SU-DHL-6 (cell line): Measurements from ENCODE around the gene CLDN7.

Experiments used
- H2AFZ ChIP-seq: fragments of 200-600 bp; sonication (generic); 2 replicates; pipeline ENCODE4 v1.6.1; 2014; ENCODE audit warnings: low read depth, mild to moderate bottlenecking, moderate library complexity, mixed read lengths, antibody characterized with exemption, low read length; ENCODE audit not compliant: severe bottlenecking
- H3F3A ChIP-seq: fragments of 200-600 bp; shearing (Covaris generic); 2 replicates; pipeline ENCODE4 v1.6.0; 2016; ENCODE audit warnings: antibody characterized with exemption, mild to moderate bottlenecking; ENCODE audit not compliant: insufficient read depth
- H3K27ac ChIP-seq: fragments of 200-600 bp; sonication (generic); 2 replicates; pipeline ENCODE4 v1.5.1; 2016; ENCODE audit warnings: low read depth, mild to moderate bottlenecking, low read length, moderate library complexity, mixed read lengths
- H3K27me3 ChIP-seq: fragments of 200-600 bp; sonication (generic), shearing (Covaris generic); 2 replicates; pipeline ENCODE4 v1.6.0; 2014; ENCODE audit warnings: mild to moderate bottlenecking, low read length
- H3K36me3 ChIP-seq: fragments of 200-600 bp; sonication (generic); 2 replicates; pipeline ENCODE4 v1.6.1; 2014; ENCODE audit warnings: mild to moderate bottlenecking, low read length, mixed read lengths
- H3K4me2 ChIP-seq: fragments of 300-600, 200-600 bp; shearing (Covaris generic), sonication (generic); 2 replicates; pipeline ENCODE4 v1.6.0; 2014; ENCODE audit warnings: low read length, low read depth, mild to moderate bottlenecking; ENCODE audit not compliant: poor library complexity, severe bottlenecking
- H3K4me3 ChIP-seq: fragments of 200-600 bp; sonication (generic); 2 replicates; pipeline ENCODE4 v1.5.1; 2014; ENCODE audit warnings: antibody characterized with exemption, low read length, mild to moderate bottlenecking, mixed read lengths; ENCODE audit not compliant: insufficient read depth, poor library complexity, severe bottlenecking
- H3K79me2 ChIP-seq: fragments of 200-600 bp; sonication (generic); 2 replicates; pipeline ENCODE4 v1.6.1; 2014; ENCODE audit warnings: mild to moderate bottlenecking, low read length, moderate library complexity; ENCODE audit not compliant: insufficient read depth
- H3K9ac ChIP-seq: fragments of 200-600 bp; sonication (generic); 2 replicates; pipeline ENCODE4 v1.7.0; 2014; ENCODE audit warnings: mild to moderate bottlenecking, low read length
- H3K9me2 ChIP-seq: fragments of 200-600 bp; sonication (generic); replicated peaks from 2 replicates; pipeline ENCODE4 v1.6.1; 2014; ENCODE audit warnings: low read length; ENCODE audit not compliant: insufficient read depth
- H3K9me3 ChIP-seq: fragments of 200-600 bp; sonication (generic); 2 replicates; pipeline ENCODE4 v1.6.1; 2014; ENCODE audit warnings: low read length, mixed read lengths; ENCODE audit not compliant: insufficient read depth
- H4K20me1 ChIP-seq: fragments of 200-600 bp; sonication (generic); 2 replicates; pipeline ENCODE4 v1.6.1; 2014; ENCODE audit warnings: low read depth, mild to moderate bottlenecking, antibody characterized with exemption, low read length, moderate library complexity, mixed read lengths
- CTCF ChIP-seq: fragments of 200-600 bp; sonication (generic); IDR thresholded peaks from one replicate; pipeline ENCODE4 v1.5.1; 2017; ENCODE audit warnings: antibody characterized with exemption, mild to moderate bottlenecking, low read length, moderate library complexity; ENCODE audit not compliant: insufficient read depth, poor library complexity, severe bottlenecking
- EZH2phosphoT487 ChIP-seq: fragments of 200-600 bp; sonication (generic), shearing (Covaris generic); conservative IDR thresholded peaks from 2 replicates; pipeline ENCODE4 v1.6.1; 2018; ENCODE audit warnings: mild to moderate bottlenecking, antibody characterized with exemption, low read length, moderate library complexity, mixed read lengths

The CLDN7 gene

GRCh38 chr17:7219812-7220592 is 42.3 kb downstream of the CLDN7 start, which contains the start of the genes ACADVL and DLG4:
TSS of gene ACADVL (plus strand) at chr17:7219938. CDS start at chr17:7219985, 47 bp downstream.
TSS of gene DLG4 (minus strand) at chr17:7219836.
- Histone ChIP-seq H3K4me3 (peak within 1 kb of the TSS; percentile 66), H3K9me3 (no peaks in the 10 kb centered on the region), H3K27me3 (no peaks in the 10 kb centered on the region), H3F3A (peaks cover 11% of the 10 kb centered on the region; the same call in 1 of the 2 replicates), H3K79me2 (no peaks in the 10 kb centered on the region), H3K36me3 (no peaks in the 10 kb centered on the region), H2AFZ (peak within 1 kb of the TSS; percentile 77), H3K4me2 (peak within 1 kb of the TSS; percentile 56), H3K27ac (peak within 1 kb of the TSS; percentile 51), H3K9me2 (no peaks in the 10 kb centered on the region), H4K20me1 (no peaks in the 10 kb centered on the region), H3K9ac (peak within 1 kb of the TSS; percentile 73)
- TF ChIP-seq CTCF: no peak
- TF ChIP-seq EZH2phosphoT487: no peak

GRCh38 chr17:7219229-7219811 is 43.0 kb downstream of the CLDN7 start:
- H3K27me3 ChIP-seq: no peaks in the 10 kb centered on the region
- H3K27ac ChIP-seq: no peak overlapping the region
- no peaks in the 10 kb centered on the region for H3K9me2 ChIP-seq
- H3K4me2 ChIP-seq: peak overlapping the region; percentile 56
- H3K9ac ChIP-seq: peak overlapping the region; percentile 73
- no peaks in the 10 kb centered on the region for H4K20me1 ChIP-seq
- peak overlapping the region; percentile 77 for H2AFZ ChIP-seq
- H3K9me3 ChIP-seq: no peaks in the 10 kb centered on the region
- H3F3A ChIP-seq: peaks cover 16% of the 10 kb centered on the region; the same call in 1 of the 2 replicates
- H3K79me2 ChIP-seq: no peaks in the 10 kb centered on the region
- H3K36me3 ChIP-seq: no peaks in the 10 kb centered on the region
- peak overlapping the region; percentile 66 for H3K4me3 ChIP-seq
- no peak for TF ChIP-seq CTCF
- TF ChIP-seq EZH2phosphoT487: no peak

- Histone ChIP-seq H3F3A (peaks cover 16% of the 10 kb centered on the region; the same call in 1 of the 2 replicates), H3K9me3 (no peaks in the 10 kb centered on the region), H3K4me2 (no peak overlapping the region), H3K27me3 (no peaks in the 10 kb centered on the region), H2AFZ (no peak overlapping the region), H3K9ac (no peak overlapping the region), H4K20me1 (no peaks in the 10 kb centered on the region), H3K36me3 (no peaks in the 10 kb centered on the region), H3K79me2 (no peaks in the 10 kb centered on the region), H3K9me2 (no peaks in the 10 kb centered on the region), H3K4me3 (no peak overlapping the region), H3K27ac (no peak overlapping the region)
- TF ChIP-seq EZH2phosphoT487 (no peak), CTCF (no peak)
Measured at GRCh38 chr17:7218758-7219157, 43.5 kb downstream of the CLDN7 start.
